Pons (tissue), 1 donor: ENCODE data around the gene CTAGE6.
A peak's percentile ranks its signal among the peaks of the same experiment; 100 is the strongest.
"Not testable (repeated sequence)": the region's sequence is repeated elsewhere in the genome, so short reads cannot be mapped to it uniquely, and the experiment has no call there.

Experiments used
- DNase-seq: peaks from one replicate; pipeline ENCODE4 v3.0.0-alpha.2; 2016; ENCODE audit warnings: low spot score

Gene CTAGE6

GRCh38 chr7:143757596-143757995 lies at the start of gene CTAGE6:
Gene CTAGE6, minus strand, starts transcription at chr7:143757696. Its CDS starts 38 bp downstream, at chr7:143757658.
- DNase-seq = not testable (repeated sequence)

GRCh38 chr7:143806664-143807071 lies 49.2 kb upstream of the CTAGE6 start:
- not testable (repeated sequence) for DNase-seq

GRCh38 chr7:143797896-143798290 lies 40.4 kb upstream of the CTAGE6 start:
- DNase-seq = not testable (repeated sequence)

GRCh38 chr7:143797119-143797895 lies 39.8 kb upstream of the CTAGE6 start:
- not testable (repeated sequence) for DNase-seq

GRCh38 chr7:143795653-143796052 lies 38.2 kb upstream of the CTAGE6 start:
- not testable (repeated sequence) for DNase-seq

- not testable (repeated sequence) for DNase-seq
Observed at GRCh38 chr7:143792633-143793032, 35.1 kb upstream of the CTAGE6 start.

- DNase-seq = not testable (repeated sequence)
Observed at GRCh38 chr7:143785415-143786182, 28.1 kb upstream of the CTAGE6 start.

GRCh38 chr7:143779591-143779990 lies 22.1 kb upstream of the CTAGE6 start:
- not testable (repeated sequence) for DNase-seq

GRCh38 chr7:143772738-143773468 lies 15.4 kb upstream of the CTAGE6 start:
- not testable (repeated sequence) for DNase-seq

- DNase-seq = not testable (repeated sequence)
Observed at GRCh38 chr7:143767531-143767930, 10.0 kb upstream of the CTAGE6 start.

- not testable (repeated sequence) for DNase-seq
Observed at GRCh38 chr7:143765678-143766077, 8.2 kb upstream of the CTAGE6 start.

GRCh38 chr7:143763065-143763464 lies 5.6 kb upstream of the CTAGE6 start:
- DNase-seq = not testable (repeated sequence)

GRCh38 chr7:143745340-143745739 lies 12.2 kb downstream of the CTAGE6 start:
- DNase-seq = not testable (repeated sequence)

- DNase-seq = peak; percentile 76
Observed at GRCh38 chr7:143737037-143737819, 20.3 kb downstream of the CTAGE6 start.

GRCh38 chr7:143735962-143736361 lies 21.5 kb downstream of the CTAGE6 start:
- DNase-seq = no peak

- DNase-seq = no peak
Observed at GRCh38 chr7:143733876-143734275, 23.6 kb downstream of the CTAGE6 start.

- DNase-seq = no peak
Observed at GRCh38 chr7:143728333-143728862, 29.1 kb downstream of the CTAGE6 start.

GRCh38 chr7:143727561-143727960 lies 29.9 kb downstream of the CTAGE6 start:
- DNase-seq = not testable (repeated sequence)

- not testable (repeated sequence) for DNase-seq
Observed at GRCh38 chr7:143726143-143726542, 31.4 kb downstream of the CTAGE6 start.

- DNase-seq = not testable (repeated sequence)
Observed at GRCh38 chr7:143720335-143720734, 37.2 kb downstream of the CTAGE6 start.
